HUES6 (cell line): ENCODE data around the gene MBP.

Experiments used
- H3K27ac ChIP-seq: 2 replicates; pipeline ENCODE4 v1.7.0; 2013; ENCODE audit warnings: low read depth, mild to moderate bottlenecking, low read length, inconsistent platforms
- H3K27me3 ChIP-seq: 2 replicates; pipeline ENCODE4 v1.6.1; 2013; ENCODE audit warnings: low read length; ENCODE audit not compliant: control insufficient read depth, insufficient read depth
- H3K36me3 ChIP-seq: 2 replicates; pipeline ENCODE4 v1.6.1; 2013; ENCODE audit warnings: low read length; ENCODE audit not compliant: control insufficient read depth, insufficient read depth
- H3K4me1 ChIP-seq: 2 replicates; pipeline ENCODE4 v1.6.1; 2013; ENCODE audit warnings: low read length; ENCODE audit not compliant: control insufficient read depth, insufficient read depth
- H3K4me3 ChIP-seq: 2 replicates; pipeline ENCODE4 v1.5.1; 2013; ENCODE audit warnings: low read depth, low read length
- H3K9ac ChIP-seq: one replicate; pipeline ENCODE4 v1.6.1; 2013; ENCODE audit warnings: mild to moderate bottlenecking, low read length
- H3K9me3 ChIP-seq: 2 replicates; pipeline ENCODE4 v1.6.1; 2013; ENCODE audit warnings: low read depth, low read length; ENCODE audit not compliant: control insufficient read depth, insufficient read depth

Gene MBP

GRCh38 chr18:76978616-76979015, 154.0 kb downstream of the MBP start:
- Histone ChIP-seq H3K4me1 (peaks cover 15% of the 10 kb centered on the region; the same call in 1 of the 2 replicates), H3K9ac (no peak overlapping the region)

GRCh38 chr18:76977684-76978232, 154.8 kb downstream of the MBP start:
- no peak overlapping the region for H3K9ac ChIP-seq
- H3K27me3 ChIP-seq = no peaks in the 10 kb centered on the region
- no peak overlapping the region for H3K4me3 ChIP-seq
- H3K4me1 ChIP-seq = peaks cover 10% of the 10 kb centered on the region; the same call in 1 of the 2 replicates
- H3K27ac ChIP-seq = no peak overlapping the region
- H3K9me3 ChIP-seq = no peaks in the 10 kb centered on the region
- no peaks in the 10 kb centered on the region for H3K36me3 ChIP-seq

More at GRCh38 chr18:76978616-76979015, 154.0 kb downstream of the MBP start:
- no peak overlapping the region for H3K27ac ChIP-seq
- H3K27me3 ChIP-seq = no peaks in the 10 kb centered on the region
- H3K9me3 ChIP-seq = no peaks in the 10 kb centered on the region
- H3K36me3 ChIP-seq = no peaks in the 10 kb centered on the region
- H3K4me3 ChIP-seq = no peak overlapping the region

GRCh38 chr18:76977108-76977621, 155.4 kb downstream of the MBP start:
- H3K4me3 ChIP-seq = no peak overlapping the region
- no peaks in the 10 kb centered on the region for H3K36me3 ChIP-seq
- H3K9ac ChIP-seq = no peak overlapping the region
- peaks cover 10% of the 10 kb centered on the region; the same call in 1 of the 2 replicates for H3K4me1 ChIP-seq
- H3K27ac ChIP-seq = no peak overlapping the region
- H3K9me3 ChIP-seq = no peaks in the 10 kb centered on the region
- H3K27me3 ChIP-seq = no peaks in the 10 kb centered on the region

- H3K9ac ChIP-seq = no peak overlapping the region
- H3K27me3 ChIP-seq = no peaks in the 10 kb centered on the region
- H3K9me3 ChIP-seq = no peaks in the 10 kb centered on the region
- peaks cover 7% of the 10 kb centered on the region for H3K4me1 ChIP-seq
- H3K27ac ChIP-seq = no peak overlapping the region
- no peak overlapping the region for H3K4me3 ChIP-seq
- no peaks in the 10 kb centered on the region for H3K36me3 ChIP-seq
Observed at GRCh38 chr18:76975577-76976110, 156.9 kb downstream of the MBP start.

- no peak overlapping the region for H3K27ac ChIP-seq
- H3K9ac ChIP-seq = no peak overlapping the region
- no peaks in the 10 kb centered on the region for H3K27me3 ChIP-seq
- H3K9me3 ChIP-seq = no peaks in the 10 kb centered on the region
- H3K36me3 ChIP-seq = no peaks in the 10 kb centered on the region
- no peak overlapping the region for H3K4me3 ChIP-seq
- H3K4me1 ChIP-seq = peaks cover 7% of the 10 kb centered on the region
Observed at GRCh38 chr18:76974386-76974785, 158.2 kb downstream of the MBP start.

- no peak overlapping the region for H3K27ac ChIP-seq
- no peak overlapping the region for H3K4me3 ChIP-seq
- H3K9me3 ChIP-seq = no peaks in the 10 kb centered on the region
- H3K27me3 ChIP-seq = no peaks in the 10 kb centered on the region
- H3K36me3 ChIP-seq = no peaks in the 10 kb centered on the region
- H3K9ac ChIP-seq = no peak overlapping the region
- H3K4me1 ChIP-seq = peaks cover 11% of the 10 kb centered on the region
Observed at GRCh38 chr18:76973520-76974266, 158.9 kb downstream of the MBP start.

GRCh38 chr18:76972846-76973519, 159.6 kb downstream of the MBP start:
- H3K4me1 ChIP-seq = peaks cover 17% of the 10 kb centered on the region
- H3K27me3 ChIP-seq = no peaks in the 10 kb centered on the region
- H3K4me3 ChIP-seq = no peak overlapping the region
- no peaks in the 10 kb centered on the region for H3K36me3 ChIP-seq
- no peak overlapping the region for H3K27ac ChIP-seq
- no peaks in the 10 kb centered on the region for H3K9me3 ChIP-seq
- no peak overlapping the region for H3K9ac ChIP-seq

- Histone ChIP-seq H3K9ac (no peak overlapping the region), H3K36me3 (no peaks in the 10 kb centered on the region), H3K27ac (no peak overlapping the region), H3K4me3 (no peak overlapping the region), H3K9me3 (peaks cover 2% of the 10 kb centered on the region; the same call in 1 of the 2 replicates), H3K27me3 (no peaks in the 10 kb centered on the region), H3K4me1 (peaks cover 21% of the 10 kb centered on the region)
Observed at GRCh38 chr18:76972241-76972640, 160.3 kb downstream of the MBP start.

GRCh38 chr18:76970770-76971559, 161.6 kb downstream of the MBP start:
- no peak overlapping the region for H3K9ac ChIP-seq
- no peak overlapping the region for H3K27ac ChIP-seq

GRCh38 chr18:76967721-76968472, 164.7 kb downstream of the MBP start:
- H3K9me3 ChIP-seq = peaks cover 9% of the 10 kb centered on the region
- H3K4me3 ChIP-seq = peak overlapping the region; percentile 39
- peaks cover 34% of the 10 kb centered on the region for H3K4me1 ChIP-seq
- H3K36me3 ChIP-seq = peaks cover 4% of the 10 kb centered on the region; the same call in 1 of the 2 replicates
- H3K27me3 ChIP-seq = no peaks in the 10 kb centered on the region
- H3K27ac ChIP-seq = peak overlapping the region; percentile 52
- H3K9ac ChIP-seq = peak overlapping the region; percentile 43

More at GRCh38 chr18:76970770-76971559, 161.6 kb downstream of the MBP start:
- H3K36me3 ChIP-seq = peaks cover 4% of the 10 kb centered on the region; the same call in 1 of the 2 replicates
- H3K27me3 ChIP-seq = no peaks in the 10 kb centered on the region
- H3K9me3 ChIP-seq = peaks cover 9% of the 10 kb centered on the region
- H3K4me3 ChIP-seq = no peak overlapping the region
- peaks cover 27% of the 10 kb centered on the region for H3K4me1 ChIP-seq
